ENCODE data around the gene TAS2R40.

The TAS2R40 gene

GRCh38 chr7:143223784-143224183 is 1.9 kb downstream of the TAS2R40 start:
- DNase-seq (ENCODE audit: low read depth, low spot score), result no peak

- no peak for DNase-seq (ENCODE audit: low read depth, low spot score)
Measured at GRCh38 chr7:143225047-143225446, 3.2 kb downstream of the TAS2R40 start.

- no peak for DNase-seq (ENCODE audit: low read depth, low spot score)
Measured at GRCh38 chr7:143227806-143228205, 6.0 kb downstream of the TAS2R40 start.

- DNase-seq (ENCODE audit: low read depth, low spot score), result no peak
Measured at GRCh38 chr7:143229054-143229790, 7.4 kb downstream of the TAS2R40 start.

- no peak for DNase-seq (ENCODE audit: low read depth, low spot score)
Measured at GRCh38 chr7:143230602-143231457, 9.0 kb downstream of the TAS2R40 start.

- DNase-seq (ENCODE audit: low read depth, low spot score), result no peak
Measured at GRCh38 chr7:143233816-143234532, 12.1 kb downstream of the TAS2R40 start.

GRCh38 chr7:143234533-143234875 is 12.7 kb downstream of the TAS2R40 start:
- DNase-seq (ENCODE audit: low read depth, low spot score), result no peak

- no peak for DNase-seq (ENCODE audit: low read depth, low spot score)
Measured at GRCh38 chr7:143235561-143235960, 13.7 kb downstream of the TAS2R40 start.

- DNase-seq (ENCODE audit: low read depth, low spot score), result no peak
Measured at GRCh38 chr7:143236408-143236990, 14.7 kb downstream of the TAS2R40 start.

GRCh38 chr7:143237366-143237765 is 15.5 kb downstream of the TAS2R40 start:
- DNase-seq (ENCODE audit: low read depth, low spot score), result no peak

GRCh38 chr7:143238289-143238980 is 16.6 kb downstream of the TAS2R40 start:
- DNase-seq (ENCODE audit: low read depth, low spot score), result no peak

- DNase-seq (ENCODE audit: low read depth, low spot score), result no peak
Measured at GRCh38 chr7:143239813-143240212, 18.0 kb downstream of the TAS2R40 start.

- peak; percentile 21 for DNase-seq (ENCODE audit: low read depth, low spot score)
Measured at GRCh38 chr7:143240291-143241168, 18.7 kb downstream of the TAS2R40 start.

GRCh38 chr7:143242306-143242705 is 20.5 kb downstream of the TAS2R40 start:
- no peak for DNase-seq (ENCODE audit: low read depth, low spot score)

GRCh38 chr7:143243111-143243510 is 21.3 kb downstream of the TAS2R40 start:
- no peak for DNase-seq (ENCODE audit: low read depth, low spot score)

- DNase-seq (ENCODE audit: low read depth, low spot score), result no peak
Measured at GRCh38 chr7:143243614-143244013, 21.8 kb downstream of the TAS2R40 start.

GRCh38 chr7:143244321-143244720 is 22.5 kb downstream of the TAS2R40 start:
- no peak for DNase-seq (ENCODE audit: low read depth, low spot score)

- no peak for DNase-seq (ENCODE audit: low read depth, low spot score)
Measured at GRCh38 chr7:143245123-143245522, 23.3 kb downstream of the TAS2R40 start.

GRCh38 chr7:143247372-143247771 is 25.5 kb downstream of the TAS2R40 start:
- DNase-seq (ENCODE audit: low read depth, low spot score), result no peak

GRCh38 chr7:143248761-143249354 is 27.0 kb downstream of the TAS2R40 start:
- DNase-seq (ENCODE audit: low read depth, low spot score), result no peak
